AG09319 (cell line): Measurements from ENCODE around the gene TMEM30B.

ENCODE experiments used
- DNase-seq: peaks from one replicate; pipeline ENCODE4 v3.0.0-alpha.2; 2010; ENCODE audit warnings: low read depth; ENCODE audit errors: extremely low read depth
- TF ChIP-seq, protein P1 (sequence below): IDR thresholded peaks from 2 replicates; pipeline ENCODE4 v1.5.1; 2011; ENCODE audit warnings: low read depth, mild to moderate bottlenecking, inconsistent platforms, low read length, moderate library complexity

The TMEM30B gene

DNA sequence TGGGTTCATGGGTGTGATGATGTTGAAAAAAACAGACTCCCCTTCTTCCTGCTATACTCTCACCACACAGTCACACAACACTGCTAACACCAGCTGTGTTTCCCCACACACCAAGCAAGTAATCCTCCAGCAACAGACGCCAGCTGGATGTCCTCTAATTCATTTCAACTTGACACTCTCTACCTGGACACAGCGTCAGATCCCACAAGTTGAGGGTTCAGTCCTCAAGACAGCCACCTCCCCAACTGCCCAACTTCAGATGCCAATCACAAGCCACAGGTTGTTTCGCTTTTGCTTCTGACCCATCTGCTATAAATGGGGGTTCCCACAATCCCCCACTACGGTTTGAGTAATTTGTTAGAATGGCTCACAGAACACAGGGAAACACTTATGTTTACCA is 49.3 kb downstream of the TMEM30B start:
- no peak for DNase-seq
- TF ChIP-seq, protein P1, sequence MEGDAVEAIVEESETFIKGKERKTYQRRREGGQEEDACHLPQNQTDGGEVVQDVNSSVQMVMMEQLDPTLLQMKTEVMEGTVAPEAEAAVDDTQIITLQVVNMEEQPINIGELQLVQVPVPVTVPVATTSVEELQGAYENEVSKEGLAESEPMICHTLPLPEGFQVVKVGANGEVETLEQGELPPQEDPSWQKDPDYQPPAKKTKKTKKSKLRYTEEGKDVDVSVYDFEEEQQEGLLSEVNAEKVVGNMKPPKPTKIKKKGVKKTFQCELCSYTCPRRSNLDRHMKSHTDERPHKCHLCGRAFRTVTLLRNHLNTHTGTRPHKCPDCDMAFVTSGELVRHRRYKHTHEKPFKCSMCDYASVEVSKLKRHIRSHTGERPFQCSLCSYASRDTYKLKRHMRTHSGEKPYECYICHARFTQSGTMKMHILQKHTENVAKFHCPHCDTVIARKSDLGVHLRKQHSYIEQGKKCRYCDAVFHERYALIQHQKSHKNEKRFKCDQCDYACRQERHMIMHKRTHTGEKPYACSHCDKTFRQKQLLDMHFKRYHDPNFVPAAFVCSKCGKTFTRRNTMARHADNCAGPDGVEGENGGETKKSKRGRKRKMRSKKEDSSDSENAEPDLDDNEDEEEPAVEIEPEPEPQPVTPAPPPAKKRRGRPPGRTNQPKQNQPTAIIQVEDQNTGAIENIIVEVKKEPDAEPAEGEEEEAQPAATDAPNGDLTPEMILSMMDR, result no peak

DNA sequence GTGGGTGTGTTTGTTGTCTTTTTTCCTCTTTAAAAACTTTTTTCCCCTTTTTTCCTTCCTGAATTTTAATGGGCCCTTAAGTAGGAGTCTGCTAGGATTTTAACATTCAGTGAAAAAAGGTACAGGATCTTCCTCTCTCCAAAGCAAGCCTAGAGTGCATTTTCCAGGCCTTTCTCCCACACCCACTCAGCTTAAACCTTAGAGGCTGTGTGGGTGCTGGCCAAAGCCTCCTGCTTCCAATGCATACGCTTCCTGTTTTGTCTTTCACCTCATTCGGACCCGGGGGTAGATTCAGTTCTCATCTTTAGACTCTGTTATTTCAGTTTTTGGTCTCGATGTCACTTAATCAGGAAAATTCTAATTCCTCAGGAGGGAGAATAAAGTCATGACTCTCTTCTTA is 51.2 kb downstream of the TMEM30B start:
- TF ChIP-seq, protein P1, result no peak
- DNase-seq, result no peak

DNA sequence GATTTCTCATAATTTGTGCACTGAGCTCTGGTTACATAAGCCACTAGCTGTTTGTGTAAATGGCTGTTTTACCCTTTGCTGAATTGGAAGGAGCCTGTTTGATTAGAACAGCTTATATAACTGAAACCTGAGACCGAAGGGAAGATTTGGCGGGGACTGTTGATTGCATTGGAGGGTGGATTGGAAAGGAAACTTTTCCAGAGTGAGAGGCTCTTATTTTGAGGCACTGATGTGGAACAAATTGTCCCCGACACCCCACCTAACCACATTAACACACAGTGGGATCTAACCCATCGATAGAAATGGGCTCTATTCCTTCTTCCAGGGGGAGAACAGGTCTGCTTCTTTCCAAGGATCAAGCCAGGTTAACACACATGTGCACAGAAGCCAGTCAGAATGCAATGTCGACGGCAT is 51.7 kb downstream of the TMEM30B start:
- TF ChIP-seq, protein P1, result no peak
- DNase-seq, result no peak

DNA sequence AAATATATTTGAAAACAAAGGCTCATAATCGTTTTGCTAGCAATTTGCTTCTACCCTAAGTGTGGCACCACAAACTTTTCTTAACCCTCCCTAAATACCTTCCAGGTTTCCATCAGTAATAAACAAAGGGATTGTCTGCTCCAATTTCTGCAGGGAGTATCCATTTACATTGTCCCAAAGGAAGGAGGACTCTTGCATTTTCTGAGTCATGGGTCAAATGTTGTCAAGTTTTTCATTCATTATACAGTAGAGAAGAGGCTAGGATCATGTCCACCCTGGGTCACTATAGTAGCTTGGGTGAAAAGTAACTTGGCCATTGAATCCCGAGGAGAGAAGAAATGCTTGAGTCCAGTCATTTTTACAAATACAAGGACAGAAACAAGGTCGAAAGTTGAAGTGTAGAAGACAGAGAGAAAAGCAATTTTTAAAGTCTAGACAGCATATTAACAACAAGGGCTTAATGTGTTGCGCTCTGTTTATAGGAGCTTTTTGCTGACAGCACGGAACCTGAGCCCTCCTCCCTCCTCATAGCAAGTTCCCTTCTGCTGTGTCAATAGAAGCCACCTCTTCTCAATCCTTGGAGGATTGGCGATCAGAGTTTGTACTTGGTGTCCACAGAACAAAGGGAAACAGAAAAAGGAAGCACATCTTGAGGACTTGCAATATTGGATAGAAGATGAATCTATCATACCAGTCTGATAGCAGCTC is 53.1 kb downstream of the TMEM30B start:
- TF ChIP-seq, protein P1, result no peak

More for the DNA sequence above, 53.1 kb downstream of the TMEM30B start:
- DNase-seq, result no peak
